GM21447 (cell line): ENCODE data around the gene LEMD3.

Source experiments
- ATAC-seq: cut with Tn5 transposase; IDR thresholded peaks from one replicate; pipeline ENCODE4 v1.9.1; 2021; ENCODE audit not compliant: unreplicated experiment

LEMD3 gene

GRCh38 chr12:65169320-65170208 is at the start of gene LEMD3:
Gene LEMD3, plus strand, starts transcription at chr12:65169583. Its CDS starts 14 bp downstream, at chr12:65169597.
- ATAC-seq, result peak; percentile 85

- ATAC-seq, result peak; percentile 65
Measured at GRCh38 chr12:65121049-65121955, 48.1 kb upstream of the LEMD3 start, which contains the start of gene WIF1. Gene WIF1, minus strand, starts transcription at chr12:65121305. Its CDS starts 114 bp downstream, at chr12:65121191.

- no peak for ATAC-seq
Measured at GRCh38 chr12:65121956-65122469, 47.4 kb upstream of the LEMD3 start.

DNA sequence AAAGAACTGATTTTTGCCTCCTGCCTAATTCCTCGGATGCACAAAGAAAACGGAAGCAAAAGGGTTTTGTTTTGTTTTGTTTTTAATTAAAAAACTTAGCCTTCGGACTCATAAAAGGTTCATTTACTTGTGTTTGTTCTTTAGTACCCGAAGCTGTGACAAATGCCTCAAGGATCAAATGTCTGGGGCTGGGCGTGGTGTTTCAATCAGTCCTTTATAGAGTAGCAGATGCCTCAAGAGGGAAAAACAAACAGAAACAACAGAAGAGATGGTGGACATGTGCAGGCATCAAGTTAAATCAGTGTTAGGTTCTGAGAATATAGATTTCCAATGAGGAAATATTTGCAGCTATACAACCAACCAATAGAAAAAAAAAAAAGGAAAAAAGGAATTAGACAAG is 46.7 kb upstream of the LEMD3 start:
- ATAC-seq, result no peak

DNA sequence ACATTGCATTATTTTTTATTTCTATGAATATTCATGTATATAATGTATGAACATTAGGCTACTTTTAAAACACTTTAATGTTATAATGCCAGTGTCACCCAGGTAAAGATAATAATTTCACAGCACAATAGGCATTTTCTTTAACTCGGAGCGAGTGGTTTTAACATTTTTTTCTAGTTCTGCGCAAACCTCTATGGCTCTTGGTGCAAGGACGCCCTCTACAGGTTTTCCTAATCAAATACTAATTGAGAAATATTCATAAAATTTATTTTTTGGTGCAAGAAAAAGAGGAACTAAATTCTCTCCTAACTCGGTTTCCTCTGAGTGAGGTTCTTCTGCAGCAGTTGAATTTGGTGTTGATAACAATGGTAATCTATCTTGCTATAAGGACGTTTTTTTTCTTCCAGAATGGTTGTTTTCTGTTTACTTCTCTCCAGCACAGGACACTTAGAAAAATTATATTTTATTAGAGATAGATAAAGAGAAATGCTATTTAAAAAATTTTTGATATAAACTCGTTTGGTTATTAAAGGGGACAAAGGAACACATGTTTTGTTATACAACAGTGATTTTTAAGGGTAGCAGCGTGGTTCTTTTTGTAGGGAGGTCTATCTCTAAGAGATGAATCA is 45.8 kb upstream of the LEMD3 start:
- no peak for ATAC-seq

DNA sequence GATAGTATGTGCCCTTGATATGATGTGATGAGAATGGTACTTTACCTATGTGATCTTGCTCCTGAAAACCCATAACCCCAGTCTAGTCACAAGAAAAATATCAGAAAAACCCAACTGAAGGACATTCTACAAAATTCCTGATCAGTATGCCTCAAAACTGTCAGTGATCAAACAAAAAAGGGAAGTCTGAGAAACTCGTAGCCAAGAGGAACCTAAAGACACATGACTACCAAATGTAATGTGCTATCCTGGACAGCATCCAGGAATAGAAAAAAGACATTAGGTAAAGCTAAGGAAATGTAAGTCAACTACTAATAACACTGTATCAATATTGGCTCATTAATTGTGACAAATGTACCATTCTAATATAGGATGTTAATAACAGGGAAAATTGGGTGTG is 44.1 kb upstream of the LEMD3 start:
- no peak for ATAC-seq

DNA sequence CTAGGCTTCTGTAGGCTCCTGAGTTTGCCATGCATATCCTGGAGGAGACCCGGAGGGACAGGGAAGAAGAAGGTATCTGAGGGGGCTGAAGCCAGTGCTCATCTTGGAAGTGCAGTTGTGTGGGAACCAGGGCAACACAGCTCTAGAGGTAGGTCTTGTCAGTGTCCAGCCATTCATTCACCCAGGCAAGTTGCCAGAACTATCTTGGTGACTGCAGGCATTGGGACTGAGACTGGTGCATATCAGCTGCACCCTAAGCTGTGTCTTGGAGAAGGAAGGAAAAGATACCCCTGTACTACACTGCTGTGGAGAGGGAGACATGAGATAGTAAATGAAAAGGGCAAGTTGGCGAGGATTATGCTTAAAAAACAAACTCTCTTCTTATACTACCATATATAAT is 43.4 kb upstream of the LEMD3 start:
- no peak for ATAC-seq

- ATAC-seq, result no peak
Measured at GRCh38 chr12:65126482-65126881, 42.9 kb upstream of the LEMD3 start.

DNA sequence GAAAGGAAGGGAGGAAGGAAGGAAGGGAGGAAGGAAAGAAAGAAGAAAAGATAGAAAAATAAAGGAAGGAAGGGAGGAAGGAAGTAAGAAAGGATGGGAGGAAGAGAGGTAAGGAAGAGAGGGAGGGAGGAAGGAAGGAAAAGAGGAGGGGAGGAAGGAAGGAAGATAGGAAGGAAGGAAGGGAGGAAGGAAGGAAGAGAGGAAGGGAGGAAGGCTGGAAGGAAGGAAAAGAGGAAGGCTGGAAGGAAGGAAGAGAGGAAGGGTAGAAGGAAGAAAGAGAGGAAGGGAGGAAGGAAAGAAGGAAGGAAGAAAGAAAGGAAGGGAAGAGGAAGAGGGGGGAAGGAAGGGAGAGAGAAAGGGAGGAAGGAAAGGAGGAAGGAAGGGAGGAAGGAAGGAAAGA is 35.5 kb upstream of the LEMD3 start:
- no peak for ATAC-seq

DNA sequence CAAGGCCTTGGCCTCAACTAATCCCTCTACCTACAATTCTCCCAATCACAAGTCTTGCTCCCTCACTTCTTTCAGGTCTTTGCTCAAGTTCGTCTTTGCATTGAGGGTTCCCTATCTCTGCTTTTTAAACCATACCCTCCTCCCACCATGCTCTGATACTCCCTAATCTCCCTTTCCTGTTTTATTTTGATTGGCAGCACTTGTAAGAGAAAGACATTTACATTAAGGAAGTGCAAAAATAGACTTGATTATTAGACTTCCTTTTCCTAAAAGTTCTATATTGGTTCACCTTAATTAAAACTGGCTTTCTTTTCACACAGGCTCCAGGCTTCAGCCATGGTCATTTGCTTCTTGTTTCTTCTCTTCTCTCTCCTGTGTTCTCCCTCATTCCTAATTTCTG is 30.0 kb upstream of the LEMD3 start:
- ATAC-seq, result no peak

DNA sequence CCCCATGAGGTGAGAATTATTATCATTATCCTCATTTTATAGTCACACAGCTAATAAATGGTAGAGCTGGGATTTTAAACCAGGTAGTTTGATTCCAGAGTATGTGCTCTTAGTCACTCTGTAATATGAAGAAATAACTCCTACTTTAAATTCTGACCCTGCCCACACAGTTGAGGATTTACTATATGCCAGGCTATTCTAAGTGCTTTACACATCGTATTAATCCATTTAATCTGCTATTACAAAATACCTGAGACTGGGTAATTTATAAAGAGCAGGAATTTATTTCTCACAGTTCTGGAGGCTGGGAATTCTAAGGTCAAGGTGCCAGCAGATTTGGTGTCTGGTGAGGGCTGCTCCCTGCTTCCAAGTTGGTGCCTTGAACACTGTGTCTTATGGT is 28.6 kb upstream of the LEMD3 start:
- no peak for ATAC-seq

DNA sequence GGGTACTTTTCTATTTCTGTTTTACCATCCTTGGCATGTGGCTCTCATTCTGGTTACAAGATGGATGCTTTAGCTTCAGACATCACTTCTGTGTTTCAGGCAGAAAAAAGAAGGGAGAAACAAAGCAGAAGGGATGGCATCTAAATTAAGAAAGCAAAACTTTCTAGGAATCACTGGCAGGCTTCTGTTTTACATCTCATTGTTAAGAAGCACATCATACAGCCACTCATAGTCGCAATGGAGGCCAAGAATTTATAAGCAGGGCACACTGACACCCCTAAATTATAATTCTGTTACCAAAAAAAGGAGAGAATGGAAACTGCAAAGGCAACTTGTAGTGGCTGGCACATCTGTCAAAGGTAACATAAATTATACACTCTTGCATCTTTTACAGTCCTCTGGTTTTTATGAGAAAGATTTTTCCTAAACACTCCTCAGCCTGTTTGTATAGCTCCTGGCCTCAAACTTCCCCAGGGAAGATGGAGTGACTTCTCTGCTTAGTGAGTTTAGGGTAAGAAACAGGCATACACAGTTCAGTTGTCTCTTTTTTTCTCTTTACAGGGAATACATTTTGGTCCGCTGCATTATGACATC is 22.0 kb upstream of the LEMD3 start:
- no peak for ATAC-seq

GRCh38 chr12:65152012-65152411 is 17.4 kb upstream of the LEMD3 start:
- ATAC-seq, result no peak

DNA sequence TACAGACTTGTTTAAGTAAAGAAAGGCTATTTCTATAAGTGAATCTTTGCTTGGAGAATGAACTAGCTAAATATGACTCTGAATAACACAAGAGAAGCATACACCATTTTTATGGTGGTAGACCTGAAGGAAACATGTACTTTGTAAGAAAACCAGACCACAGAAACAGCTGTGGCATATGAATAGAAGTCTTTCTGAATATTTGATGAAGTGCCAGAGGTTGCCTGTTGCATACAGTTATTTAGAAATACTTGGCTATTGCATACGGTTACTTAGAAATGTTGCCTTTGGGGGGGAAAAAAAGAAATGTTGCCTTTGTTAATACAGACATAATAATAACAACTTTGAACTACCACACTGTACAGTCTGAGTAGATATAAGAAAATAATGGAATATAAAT is 16.8 kb upstream of the LEMD3 start:
- no peak for ATAC-seq

DNA sequence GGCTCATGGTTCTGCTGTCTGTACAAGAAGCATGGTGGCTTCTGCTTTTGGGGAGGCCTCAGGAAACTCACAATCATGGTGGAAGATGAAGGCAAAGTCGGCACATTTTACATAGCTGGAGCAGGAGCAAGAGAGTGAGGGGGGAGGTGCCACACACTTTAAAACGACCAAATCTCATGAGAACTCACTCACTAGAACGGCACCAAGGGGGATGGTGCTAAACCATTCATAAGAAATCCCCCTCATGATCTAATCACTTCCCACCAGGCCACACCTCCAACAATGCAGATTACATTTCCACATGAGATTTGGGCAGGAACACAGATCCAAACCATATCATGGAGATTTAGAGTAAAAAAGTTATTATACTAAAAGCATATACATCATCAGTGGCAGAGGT is 13.6 kb upstream of the LEMD3 start:
- ATAC-seq, result no peak

GRCh38 chr12:65156366-65156841 is 13.0 kb upstream of the LEMD3 start:
- ATAC-seq, result peak; percentile 86

DNA sequence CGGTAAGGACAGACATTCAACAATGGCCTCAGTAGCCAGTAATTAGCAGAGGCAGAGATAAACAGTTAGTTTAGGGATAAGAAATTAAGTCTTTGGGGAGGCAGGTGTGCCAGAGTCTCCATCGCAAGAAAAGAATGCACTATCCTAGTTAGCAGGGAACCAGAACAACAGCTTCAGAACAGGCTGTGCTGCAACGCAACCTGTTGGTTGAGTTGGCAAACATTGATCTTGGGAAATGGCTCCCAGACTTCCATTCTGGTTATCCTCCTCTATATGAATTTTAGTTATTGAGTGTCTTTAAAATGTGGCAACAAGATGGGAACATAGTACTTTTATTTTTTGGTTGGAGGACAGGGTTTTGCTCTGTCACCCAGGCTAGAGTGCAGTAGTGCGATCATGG is 12.3 kb upstream of the LEMD3 start:
- ATAC-seq, result no peak

GRCh38 chr12:65162609-65163008 is 6.8 kb upstream of the LEMD3 start:
- peak; percentile 59 for ATAC-seq

DNA sequence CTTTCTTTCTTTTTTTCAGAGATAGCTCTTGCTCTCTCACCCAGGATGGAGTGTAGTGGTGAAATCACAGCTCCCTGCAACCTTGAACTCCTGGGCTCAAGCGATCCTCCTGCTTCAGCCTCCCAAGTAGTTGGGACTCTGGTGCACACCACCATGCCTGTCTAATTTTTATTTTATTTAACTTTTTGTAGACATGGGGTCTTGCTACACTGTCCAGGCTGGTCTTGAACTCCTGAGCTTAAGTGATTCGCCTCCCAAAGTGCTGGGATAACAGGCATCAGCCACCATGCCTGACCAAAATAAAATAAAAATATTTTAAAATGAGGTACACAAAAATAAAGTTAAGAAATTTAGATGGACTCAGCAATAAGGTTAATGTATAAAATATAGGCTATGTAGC is 5.1 kb upstream of the LEMD3 start:
- no peak for ATAC-seq

DNA sequence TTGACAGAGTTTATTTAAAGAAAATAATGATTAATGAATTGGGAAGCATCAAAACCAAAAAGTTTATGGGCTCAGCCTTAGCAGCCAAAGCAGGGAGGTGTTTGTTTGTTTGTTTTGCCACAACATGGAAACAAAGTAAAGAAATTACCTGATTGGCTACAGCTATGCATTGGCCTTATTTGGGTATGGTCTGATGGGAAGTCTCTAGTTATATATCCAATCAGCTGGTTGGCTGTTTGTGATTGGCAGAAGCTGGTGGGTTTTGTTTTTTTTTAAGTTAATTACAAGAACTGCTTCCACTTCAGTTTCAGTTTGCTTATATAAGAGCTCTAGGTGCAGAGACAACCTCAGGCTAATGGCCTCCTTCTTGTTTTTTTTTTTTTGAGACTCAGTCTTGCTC is 4.6 kb upstream of the LEMD3 start:
- ATAC-seq, result no peak
